ENCODE results near the gene CREBBP. TPM values are rescaled to one million over a fixed set of nuclear protein-coding genes. Genes with fewer than 3 reads are reported as not detected.

CREBBP gene
- total RNA-seq, 4 donors from 2014 or later = 58.5 to 146 (median 65.6) TPM

DNA sequence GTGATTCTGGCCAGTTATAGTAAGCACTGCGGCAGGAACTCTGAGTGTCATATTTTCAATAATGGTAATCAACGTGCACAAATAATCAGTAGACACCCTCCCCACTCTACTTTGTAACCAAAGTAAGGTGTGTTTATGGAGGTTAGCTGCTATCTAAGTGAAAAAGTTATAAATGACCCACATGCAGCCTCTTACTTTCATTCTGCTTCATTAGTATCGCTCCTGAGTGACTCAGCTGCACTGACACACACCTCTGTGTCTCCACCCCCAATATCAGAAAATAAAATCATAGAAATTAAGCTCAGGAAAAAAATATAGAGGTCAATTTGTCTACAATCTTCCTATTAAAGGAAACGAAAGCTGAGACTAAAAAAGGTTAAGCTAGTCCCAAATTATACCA is 99.1 kb downstream of the CREBBP start:
- H3K27ac ChIP-seq = no peak overlapping the region
- no peaks in the 10 kb centered on the region for H3K9me3 ChIP-seq
- no peaks in the 10 kb centered on the region for H3K27me3 ChIP-seq
- H3K4me3 ChIP-seq = no peak overlapping the region
- intact Hi-C loops (cut with DNase I; ENCODE audit: low total_unique reads) = no loop called here
- TF ChIP-seq, protein P1, sequence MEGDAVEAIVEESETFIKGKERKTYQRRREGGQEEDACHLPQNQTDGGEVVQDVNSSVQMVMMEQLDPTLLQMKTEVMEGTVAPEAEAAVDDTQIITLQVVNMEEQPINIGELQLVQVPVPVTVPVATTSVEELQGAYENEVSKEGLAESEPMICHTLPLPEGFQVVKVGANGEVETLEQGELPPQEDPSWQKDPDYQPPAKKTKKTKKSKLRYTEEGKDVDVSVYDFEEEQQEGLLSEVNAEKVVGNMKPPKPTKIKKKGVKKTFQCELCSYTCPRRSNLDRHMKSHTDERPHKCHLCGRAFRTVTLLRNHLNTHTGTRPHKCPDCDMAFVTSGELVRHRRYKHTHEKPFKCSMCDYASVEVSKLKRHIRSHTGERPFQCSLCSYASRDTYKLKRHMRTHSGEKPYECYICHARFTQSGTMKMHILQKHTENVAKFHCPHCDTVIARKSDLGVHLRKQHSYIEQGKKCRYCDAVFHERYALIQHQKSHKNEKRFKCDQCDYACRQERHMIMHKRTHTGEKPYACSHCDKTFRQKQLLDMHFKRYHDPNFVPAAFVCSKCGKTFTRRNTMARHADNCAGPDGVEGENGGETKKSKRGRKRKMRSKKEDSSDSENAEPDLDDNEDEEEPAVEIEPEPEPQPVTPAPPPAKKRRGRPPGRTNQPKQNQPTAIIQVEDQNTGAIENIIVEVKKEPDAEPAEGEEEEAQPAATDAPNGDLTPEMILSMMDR (IDR thresholded peaks at IDR 0.05) = no peak
- TF ChIP-seq POLR2A (IDR thresholded peaks at IDR 0.05) = no peak
- H3K4me1 ChIP-seq = no peaks in the 10 kb centered on the region
- no peak for DNase-seq
- no peaks in the 10 kb centered on the region for H3K36me3 ChIP-seq

DNA sequence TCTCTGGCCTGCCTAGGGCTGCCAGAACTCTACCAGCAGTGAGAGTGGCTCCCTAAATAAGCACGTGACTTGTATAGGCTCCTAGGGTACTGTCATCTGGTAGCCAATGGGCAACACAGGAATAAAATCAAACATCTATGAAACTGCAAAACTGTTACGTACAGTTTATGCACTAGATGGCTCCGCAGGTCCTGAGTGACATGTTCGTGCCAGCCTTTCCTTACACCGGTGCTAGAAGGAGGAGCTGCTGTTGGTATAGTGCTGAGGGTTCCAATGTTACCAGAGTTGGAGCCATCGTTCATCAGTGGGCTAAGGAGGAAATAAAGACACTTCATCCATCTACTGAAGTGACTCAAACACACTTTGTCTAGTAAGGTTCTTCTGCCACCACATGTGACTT is 99.9 kb downstream of the CREBBP start:
- Histone ChIP-seq H3K4me1 (no peaks in the 10 kb centered on the region), H3K36me3 (no peaks in the 10 kb centered on the region)
- no peak for DNase-seq

GRCh38 chr16:3776316-3776715 is 104.2 kb downstream of the CREBBP start:
- Histone ChIP-seq H3K4me1 (no peaks in the 10 kb centered on the region), H3K4me3 (no peak overlapping the region), H3K36me3 (no peaks in the 10 kb centered on the region), H3K27me3 (no peaks in the 10 kb centered on the region), H3K9me3 (no peaks in the 10 kb centered on the region), H3K27ac (no peak overlapping the region)
- TF ChIP-seq, protein P1 (IDR thresholded peaks at IDR 0.05) = no peak
- TF ChIP-seq POLR2A (IDR thresholded peaks at IDR 0.05) = no peak
- no peak for DNase-seq
- intact Hi-C loops (cut with DNase I; ENCODE audit: low total_unique reads) = no loop called here

More for the DNA sequence above, 99.9 kb downstream of the CREBBP start:
- Histone ChIP-seq H3K4me3 (no peak overlapping the region), H3K27ac (no peak overlapping the region), H3K27me3 (no peaks in the 10 kb centered on the region), H3K9me3 (no peaks in the 10 kb centered on the region)
- intact Hi-C loops (cut with DNase I; ENCODE audit: low total_unique reads) = no loop called here
- TF ChIP-seq, protein P1 (IDR thresholded peaks at IDR 0.05) = no peak
- TF ChIP-seq POLR2A (IDR thresholded peaks at IDR 0.05) = no peak

DNA sequence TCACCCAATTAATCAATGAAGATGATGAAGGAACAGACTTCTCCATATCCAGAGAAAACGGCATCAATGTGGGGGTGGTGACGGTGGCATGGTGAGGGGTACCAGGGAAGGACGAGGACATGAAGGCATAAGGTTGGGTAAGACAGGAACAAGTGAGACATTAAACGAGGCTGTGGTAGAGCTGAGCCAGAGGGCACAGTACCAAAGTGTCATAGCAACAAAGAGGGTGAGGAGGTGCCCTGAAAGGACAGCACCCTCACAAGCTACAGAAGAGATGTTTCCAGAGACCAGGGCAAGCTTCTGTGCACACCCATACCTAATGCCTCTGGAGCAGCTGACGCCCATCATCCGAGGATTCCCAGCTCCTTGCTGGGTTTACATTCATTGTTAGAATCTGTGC is 105.7 kb downstream of the CREBBP start:
- no peak for DNase-seq
- no peak overlapping the region for H3K27ac ChIP-seq
- H3K9me3 ChIP-seq = no peaks in the 10 kb centered on the region
- intact Hi-C loops (cut with DNase I; ENCODE audit: low total_unique reads) = no loop called here
- H3K4me1 ChIP-seq = no peaks in the 10 kb centered on the region
- H3K4me3 ChIP-seq = no peak overlapping the region
- TF ChIP-seq POLR2A (IDR thresholded peaks at IDR 0.05) = no peak
- TF ChIP-seq, protein P1 (IDR thresholded peaks at IDR 0.05) = no peak
- no peaks in the 10 kb centered on the region for H3K36me3 ChIP-seq
- H3K27me3 ChIP-seq = no peaks in the 10 kb centered on the region

- no peaks in the 10 kb centered on the region for H3K36me3 ChIP-seq
- no peaks in the 10 kb centered on the region for H3K9me3 ChIP-seq
- H3K4me3 ChIP-seq = no peak overlapping the region
- peak in 1 of 2 donors; percentile 31 for DNase-seq
- TF ChIP-seq, protein P1 (IDR thresholded peaks at IDR 0.05) = no peak
- no peak for TF ChIP-seq POLR2A (IDR thresholded peaks at IDR 0.05)
- no peaks in the 10 kb centered on the region for H3K27me3 ChIP-seq
- H3K27ac ChIP-seq = no peak overlapping the region
- H3K4me1 ChIP-seq = no peaks in the 10 kb centered on the region
- intact Hi-C loops (cut with DNase I; ENCODE audit: low total_unique reads) = no loop called here
Observed at GRCh38 chr16:3774156-3774767, 106.3 kb downstream of the CREBBP start.
